WTC11 (cell line): ENCODE data around the gene ZNF813. TPM values are rescaled to one million over a fixed set of nuclear protein-coding genes. Genes with fewer than 3 reads are reported as not detected.
A peak's percentile ranks its signal among the peaks of the same experiment; 100 is the strongest.
"Not testable (repeated sequence)": the region's sequence is repeated elsewhere in the genome, so short reads cannot be mapped to it uniquely, and the experiment has no call there.

Experiments used
- ATAC-seq: fragments of 200-7000 bp; cut with Tn5 transposase; 2 replicates; pipeline ENCODE4 v1.10.0; 2021; ENCODE audit warnings: mild to moderate bottlenecking, moderate library complexity
- CTCF ChIA-PET: fragments of 300-600 bp; sonication (Branson Sonifier 250); formaldehyde crosslinking; loops from one replicate; lab custom pipeline; 2021; ENCODE audit warnings: antibody characterized with exemption; lab: Charles Lee
- POLR2A ChIA-PET: fragments of 350-600 bp; sonication (Branson Sonifier 250); formaldehyde crosslinking; loops from one replicate; lab custom pipeline; 2021; ENCODE audit warnings: antibody characterized with exemption; lab: Charles Lee
- DNase-seq: peaks from one replicate; pipeline ENCODE4 v3.0.0; 2021; ENCODE audit warnings: low spot score
- H3K27ac Mint-ChIP-seq: 2 replicates; pipeline ENCODE4 v1.8.0; 2021; ENCODE audit warnings: mixed read lengths
- H3K27me3 Mint-ChIP-seq: 2 replicates; pipeline ENCODE4 v1.8.0; 2021; ENCODE audit warnings: low read depth, mild to moderate bottlenecking, moderate library complexity, mixed read lengths
- H3K36me3 Mint-ChIP-seq: 2 replicates; pipeline ENCODE4 v1.8.0; 2021; ENCODE audit warnings: mixed read lengths
- H3K4me1 Mint-ChIP-seq: 2 replicates; pipeline ENCODE4 v1.8.0; 2022; ENCODE audit warnings: mixed read lengths
- H3K4me3 Mint-ChIP-seq: 2 replicates; pipeline ENCODE4 v1.8.0; 2021; ENCODE audit warnings: mild to moderate bottlenecking, moderate library complexity, mixed read lengths
- H3K9me3 Mint-ChIP-seq: 2 replicates; pipeline ENCODE4 v1.8.0; 2021; ENCODE audit warnings: mixed read lengths
- AFF4 ChIP-seq: sonication (generic); formaldehyde crosslinking; IDR thresholded peaks from 2 replicates; pipeline ENCODE4 v1.8.1; 2023; ENCODE audit warnings: mild to moderate bottlenecking, missing genetic modification reagents, borderline replicate concordance
- CBFB ChIP-seq: sonication (generic); formaldehyde crosslinking; IDR thresholded peaks from 2 replicates; pipeline ENCODE4 v1.8.1; 2022; ENCODE audit warnings: mild to moderate bottlenecking, low read depth, missing genetic modification reagents
- HMGXB4 ChIP-seq: sonication (generic); formaldehyde crosslinking; IDR thresholded peaks from 2 replicates; pipeline ENCODE4 v1.8.1; 2023; ENCODE audit warnings: mild to moderate bottlenecking, moderate library complexity, missing genetic modification reagents
- PRDM15 ChIP-seq: sonication (generic); formaldehyde crosslinking; IDR thresholded peaks from 2 replicates; pipeline ENCODE4 v1.8.0; 2022; ENCODE audit warnings: missing genetic modification reagents
- USF1 ChIP-seq: sonication (generic); formaldehyde crosslinking; IDR thresholded peaks from 2 replicates; pipeline ENCODE4 v1.8.0; 2022; ENCODE audit warnings: mild to moderate bottlenecking, missing genetic modification reagents
- ZNF219 ChIP-seq: sonication (generic); formaldehyde crosslinking; IDR thresholded peaks from 2 replicates; pipeline ENCODE4 v1.8.0; 2023; ENCODE audit warnings: missing genetic modification reagents, mild to moderate bottlenecking, borderline replicate concordance
- ZNF232 ChIP-seq: sonication (generic); formaldehyde crosslinking; IDR thresholded peaks from 2 replicates; pipeline ENCODE4 v1.8.0; 2022; ENCODE audit warnings: mild to moderate bottlenecking, missing genetic modification reagents
- ZNF423 ChIP-seq: fragments of 250-450 bp; sonication (Bioruptor Pico); IDR thresholded peaks from 2 replicates; pipeline ENCODE4 v2.1.2; 2022; ENCODE audit warnings: mild to moderate bottlenecking, moderate library complexity
- total RNA-seq: library from RNA; stranded (reverse); gene quantifications from 3 replicates; pipeline ENCODE4 v1.2.3, GENCODE V29; 2021
- TF ChIP-seq, protein P1 (sequence below): sonication (generic); formaldehyde crosslinking; IDR thresholded peaks from 2 replicates; pipeline ENCODE4 v1.8.0; 2022; ENCODE audit warnings: mild to moderate bottlenecking, missing genetic modification reagents
- TF ChIP-seq, protein P2 (sequence below): sonication (generic); formaldehyde crosslinking; IDR thresholded peaks from 2 replicates; pipeline ENCODE4 v1.8.0; 2022; ENCODE audit warnings: mild to moderate bottlenecking, missing genetic modification reagents
- TF ChIP-seq, protein P3 (sequence below): fragments of 250-450 bp; sonication (Bioruptor Pico); IDR thresholded peaks from 2 replicates; pipeline ENCODE4 v1.9.0; 2021; ENCODE audit warnings: moderate library complexity, mild to moderate bottlenecking, inconsistent platforms, borderline replicate concordance

The ZNF813 gene
- total RNA-seq, 1 experiment from 2014 or later = 17.5 TPM

GRCh38 chr19:53432088-53432661 is 35.4 kb upstream of the ZNF813 start:
- H3K4me1 Mint-ChIP-seq = peaks cover 33% of the 10 kb centered on the region
- peak overlapping the region; percentile 70 for H3K27ac Mint-ChIP-seq
- POLR2A ChIA-PET = interaction anchor here (1.0 kb wide), 1 partner anchor 10 kb away, joined by 3 read pairs; no protein-coding TSS in a partner anchor

DNA sequence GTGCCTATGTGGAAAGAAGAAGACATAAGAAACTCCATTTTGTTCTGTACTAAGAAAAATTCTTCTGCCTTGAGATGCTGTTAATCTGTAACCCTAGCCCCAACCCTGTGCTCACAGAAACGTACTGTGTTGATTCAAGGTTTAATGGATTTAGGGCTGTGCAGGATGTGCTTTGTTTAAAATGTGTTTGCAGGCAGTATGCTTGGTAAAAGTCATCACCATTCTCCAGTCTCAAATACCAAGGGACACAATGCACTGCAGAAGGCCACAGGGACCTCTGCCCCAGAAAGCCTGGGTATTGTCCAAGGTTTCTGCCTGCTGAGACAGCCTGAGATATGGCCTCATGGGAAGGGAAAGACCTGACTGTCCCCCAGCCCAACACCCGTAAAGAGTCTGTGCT is 23.7 kb upstream of the ZNF813 start:
- POLR2A ChIA-PET, H3K27ac Mint-ChIP-seq, ATAC-seq, H3K27me3 Mint-ChIP-seq, CTCF ChIA-PET, DNase-seq, H3K4me1 Mint-ChIP-seq, H3K4me3 Mint-ChIP-seq: not testable (repeated sequence)
- Mint-ChIP-seq H3K36me3 (peaks cover 73% of the 10 kb centered on the region), H3K9me3 (peaks cover 24% of the 10 kb centered on the region)

More at GRCh38 chr19:53432088-53432661, 35.4 kb upstream of the ZNF813 start:
- CTCF ChIA-PET = interaction anchor here (1.0 to 2.4 kb wide), 9 partner anchors 8 to 361 kb away, joined by 3 to 9 read pairs (median 5); partner anchors contain the start of gene ZNF765
- Mint-ChIP-seq H3K4me3 (peak overlapping the region; percentile 91), H3K27me3 (no peaks in the 10 kb centered on the region), H3K9me3 (no peaks in the 10 kb centered on the region), H3K36me3 (peaks cover 33% of the 10 kb centered on the region)
- ATAC-seq = peak; percentile 25
- DNase-seq = peak; percentile 39
- TF ChIP-seq ZNF232 (CRISPR knock-in tag) (no peak), PRDM15 (no peak), USF1 (CRISPR knock-in tag) (no peak), HMGXB4 (CRISPR knock-in tag) (0 out of 2 replicates have a peak, but pooled peaks have one; percentile 18)
- TF ChIP-seq, protein P1, sequence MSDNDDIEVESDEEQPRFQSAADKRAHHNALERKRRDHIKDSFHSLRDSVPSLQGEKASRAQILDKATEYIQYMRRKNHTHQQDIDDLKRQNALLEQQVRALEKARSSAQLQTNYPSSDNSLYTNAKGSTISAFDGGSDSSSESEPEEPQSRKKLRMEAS (CRISPR knock-in tag) = 0 out of 2 replicates have a peak, but pooled peaks have one; percentile 10

GRCh38 chr19:53447196-53447595 is 20.3 kb upstream of the ZNF813 start:
- Mint-ChIP-seq H3K36me3 (peaks cover 76% of the 10 kb centered on the region), H3K27ac (peak overlapping the region; percentile 40; the same call in 1 of the 2 replicates), H3K9me3 (peaks cover 15% of the 10 kb centered on the region)
- H3K4me3 Mint-ChIP-seq, DNase-seq, H3K4me1 Mint-ChIP-seq, H3K27me3 Mint-ChIP-seq, ATAC-seq, POLR2A ChIA-PET: not testable (repeated sequence)
- CTCF ChIA-PET = interaction anchor here (1.1 kb wide), 1 partner anchor 65 kb away, joined by 3 read pairs; no protein-coding TSS in a partner anchor

DNA sequence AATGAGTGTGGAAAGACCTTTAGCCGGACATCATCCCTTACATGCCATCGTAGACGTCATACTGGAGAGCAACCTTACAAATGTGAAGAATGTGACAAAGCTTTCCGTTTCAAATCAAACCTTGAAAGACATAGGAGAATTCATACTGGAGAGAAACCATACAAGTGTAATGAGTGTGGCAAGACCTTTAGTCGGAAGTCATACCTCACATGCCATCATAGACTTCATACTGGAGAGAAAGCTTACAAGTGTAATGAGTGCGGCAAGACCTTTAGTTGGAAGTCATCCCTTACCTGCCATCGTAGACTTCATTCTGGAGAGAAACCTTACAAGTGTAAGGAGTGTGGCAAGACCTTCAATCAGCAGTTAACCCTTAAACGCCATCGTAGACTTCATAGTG is 11.7 kb upstream of the ZNF813 start:
- TF ChIP-seq, protein P2, sequence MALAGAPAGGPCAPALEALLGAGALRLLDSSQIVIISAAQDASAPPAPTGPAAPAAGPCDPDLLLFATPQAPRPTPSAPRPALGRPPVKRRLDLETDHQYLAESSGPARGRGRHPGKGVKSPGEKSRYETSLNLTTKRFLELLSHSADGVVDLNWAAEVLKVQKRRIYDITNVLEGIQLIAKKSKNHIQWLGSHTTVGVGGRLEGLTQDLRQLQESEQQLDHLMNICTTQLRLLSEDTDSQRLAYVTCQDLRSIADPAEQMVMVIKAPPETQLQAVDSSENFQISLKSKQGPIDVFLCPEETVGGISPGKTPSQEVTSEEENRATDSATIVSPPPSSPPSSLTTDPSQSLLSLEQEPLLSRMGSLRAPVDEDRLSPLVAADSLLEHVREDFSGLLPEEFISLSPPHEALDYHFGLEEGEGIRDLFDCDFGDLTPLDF (CRISPR knock-in tag) = no peak
- TF ChIP-seq, protein P3, sequence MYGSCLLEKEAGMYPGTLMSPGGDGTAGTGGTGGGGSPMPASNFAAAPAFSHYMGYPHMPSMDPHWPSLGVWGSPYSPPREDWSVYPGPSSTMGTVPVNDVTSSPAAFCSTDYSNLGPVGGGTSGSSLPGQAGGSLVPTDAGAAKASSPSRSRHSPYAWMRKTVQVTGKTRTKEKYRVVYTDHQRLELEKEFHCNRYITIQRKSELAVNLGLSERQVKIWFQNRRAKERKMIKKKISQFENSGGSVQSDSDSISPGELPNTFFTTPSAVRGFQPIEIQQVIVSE (CRISPR knock-in tag) = no peak
- no peak for TF ChIP-seq ZNF423
- no peak for TF ChIP-seq ZNF219 (CRISPR knock-in tag)
- TF ChIP-seq AFF4 = no peak
- TF ChIP-seq CBFB (CRISPR knock-in tag) = no peak
- H3K4me3 Mint-ChIP-seq = no peak overlapping the region
- CTCF ChIA-PET = no interaction called here
- DNase-seq (no peak), ATAC-seq (no peak)
- H3K9me3 Mint-ChIP-seq = peaks cover 50% of the 10 kb centered on the region
- H3K27ac Mint-ChIP-seq = no peak overlapping the region
- POLR2A ChIA-PET = no interaction called here
- peaks cover 76% of the 10 kb centered on the region for H3K36me3 Mint-ChIP-seq
- peaks cover 12% of the 10 kb centered on the region for H3K4me1 Mint-ChIP-seq
- H3K27me3 Mint-ChIP-seq = no peaks in the 10 kb centered on the region; the same call in 1 of the 2 replicates
